22Rv1 (cell line): Measurements from ENCODE around the gene ALKBH1.

Experiments used
- H3K27ac ChIP-seq: fragments of 450-650 bp; 2 replicates; pipeline ENCODE4 v1.5.1; 2017
- CTCF ChIP-seq: fragments of 450-650 bp; IDR thresholded peaks from 2 replicates; pipeline ENCODE4 v1.5.1; 2017; ENCODE audit warnings: mild to moderate bottlenecking
- ZFX ChIP-seq: fragments of 450-650 bp; IDR thresholded peaks from 2 replicates; pipeline ENCODE4 v1.6.1; 2017; ENCODE audit warnings: antibody characterized with exemption, borderline replicate concordance

The ALKBH1 gene

GRCh38 chr14:77648520-77649200, 59.2 kb downstream of the ALKBH1 start:
- H3K27ac ChIP-seq: no peak overlapping the region
- TF ChIP-seq ZFX (no peak), CTCF (no peak)

GRCh38 chr14:77647853-77648252, 60.0 kb downstream of the ALKBH1 start:
- TF ChIP-seq ZFX (no peak), CTCF (no peak)
- no peak overlapping the region for H3K27ac ChIP-seq

- no peak overlapping the region for H3K27ac ChIP-seq
- TF ChIP-seq CTCF: no peak
- TF ChIP-seq ZFX: no peak
Observed at GRCh38 chr14:77646907-77647306, 60.9 kb downstream of the ALKBH1 start.

- no peak overlapping the region for H3K27ac ChIP-seq
- TF ChIP-seq CTCF: no peak
- TF ChIP-seq ZFX: no peak
Observed at GRCh38 chr14:77645520-77646230, 62.1 kb downstream of the ALKBH1 start.

- H3K27ac ChIP-seq: no peak overlapping the region
Observed at GRCh38 chr14:77642407-77642806, 65.4 kb downstream of the ALKBH1 start.

GRCh38 chr14:77641534-77642341, 66.1 kb downstream of the ALKBH1 start:
- TF ChIP-seq CTCF (no peak), ZFX (no peak)
- no peak overlapping the region for H3K27ac ChIP-seq

More at GRCh38 chr14:77642407-77642806, 65.4 kb downstream of the ALKBH1 start:
- no peak for TF ChIP-seq CTCF
- no peak for TF ChIP-seq ZFX
